ENCODE data around the gene CELF4.

CELF4 gene

DNA sequence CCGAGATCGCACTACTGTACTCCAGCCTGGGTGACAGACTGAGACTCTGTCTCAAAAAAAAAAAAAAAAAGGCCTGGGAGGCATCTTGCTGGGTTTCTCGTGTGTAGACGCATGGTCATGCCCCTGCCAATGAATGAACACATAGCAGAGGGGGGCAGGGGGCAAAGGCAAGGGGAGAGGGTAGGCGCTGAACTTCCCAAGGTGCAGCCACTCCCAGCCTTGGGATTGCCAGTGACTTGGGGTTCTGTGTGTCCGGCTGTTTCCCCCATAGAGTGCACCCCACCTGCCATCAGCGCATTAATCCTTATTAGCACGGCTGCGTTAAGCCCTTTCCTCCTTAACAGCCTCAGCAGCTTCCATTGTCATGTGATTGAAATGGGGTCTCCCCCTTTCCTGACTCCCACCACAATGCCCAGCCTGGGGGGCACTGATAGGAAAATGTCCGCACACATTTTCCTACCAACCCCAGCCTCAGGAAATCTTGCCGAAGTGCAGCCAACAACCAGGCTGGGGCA, 225.8 kb downstream of the CELF4 start:
- no peak for DNase-seq

DNA sequence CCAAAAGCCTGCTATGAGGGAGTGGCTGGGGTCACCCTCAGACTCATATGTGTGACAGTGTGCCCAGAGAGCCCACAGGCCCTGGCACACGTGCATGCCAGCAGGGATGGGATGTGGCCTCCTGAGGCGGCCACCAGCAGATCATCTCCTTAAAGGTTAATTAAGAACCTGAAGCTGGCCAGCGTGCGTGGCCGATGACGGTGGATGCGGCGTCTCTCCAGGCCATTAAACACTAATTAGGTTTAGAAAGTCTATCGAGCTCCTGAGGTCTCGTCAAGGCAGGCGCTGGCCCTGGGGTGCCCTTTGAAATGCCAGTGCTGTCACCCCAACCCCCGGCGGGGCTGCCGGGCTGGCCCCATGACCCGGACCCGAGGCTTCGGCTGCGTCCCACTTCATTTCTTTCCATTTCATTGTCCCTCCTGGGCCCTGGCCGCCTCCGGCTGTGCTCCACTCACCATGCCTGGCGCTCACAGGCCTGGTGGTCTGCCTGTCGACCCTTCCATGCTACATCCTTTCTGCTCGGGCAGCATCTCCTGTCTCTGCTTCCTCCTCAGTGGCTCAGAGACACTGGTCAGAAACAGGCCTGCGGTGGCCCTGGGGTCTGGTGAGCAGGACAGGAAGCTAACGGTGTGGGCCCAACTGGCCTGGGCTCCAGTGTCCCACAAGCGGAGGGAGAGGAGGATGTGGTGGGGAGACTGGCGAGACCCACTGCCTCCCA, 228.9 kb downstream of the CELF4 start:
- DNase-seq: no peak

GRCh38 chr18:37335409-37335736, 230.2 kb downstream of the CELF4 start:
- DNase-seq: no peak

DNA sequence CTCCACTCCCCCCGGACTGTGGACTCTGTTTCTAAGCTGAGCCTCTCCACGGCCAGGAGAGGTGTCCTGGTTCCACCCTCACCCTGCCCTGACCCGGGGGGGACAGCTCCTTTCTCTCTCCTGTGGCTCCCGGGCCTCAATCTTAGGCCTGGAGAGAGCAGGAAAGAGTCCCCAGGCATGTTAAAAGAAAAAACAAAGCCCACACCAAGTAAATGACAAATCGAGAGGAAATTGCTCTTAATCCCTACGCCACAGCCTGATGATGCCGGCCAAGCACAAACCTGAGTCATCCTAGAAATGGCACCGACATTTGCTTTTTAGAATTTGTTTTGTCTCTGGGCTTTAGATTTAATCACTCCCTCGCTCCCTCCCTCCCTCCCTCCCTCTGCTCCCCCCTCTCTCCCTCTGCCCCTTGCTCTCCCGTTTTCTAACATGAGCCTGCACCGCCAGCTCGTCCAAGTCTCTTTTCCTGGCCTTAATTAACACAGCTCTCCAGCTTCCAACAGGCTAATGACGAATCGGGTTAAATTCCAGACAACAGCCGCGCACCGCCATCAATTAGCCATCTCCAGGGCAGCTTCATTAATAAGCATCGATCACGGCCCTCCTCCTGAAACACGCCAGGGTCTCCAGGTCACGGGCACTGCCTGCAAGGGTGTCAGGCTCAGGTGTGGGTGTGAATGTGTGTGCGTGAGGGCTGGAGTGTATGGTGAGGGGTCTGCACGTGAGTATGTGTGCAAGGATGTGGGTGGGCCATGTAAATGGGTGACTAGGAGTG, 230.8 kb downstream of the CELF4 start:
- no peak for DNase-seq

DNA sequence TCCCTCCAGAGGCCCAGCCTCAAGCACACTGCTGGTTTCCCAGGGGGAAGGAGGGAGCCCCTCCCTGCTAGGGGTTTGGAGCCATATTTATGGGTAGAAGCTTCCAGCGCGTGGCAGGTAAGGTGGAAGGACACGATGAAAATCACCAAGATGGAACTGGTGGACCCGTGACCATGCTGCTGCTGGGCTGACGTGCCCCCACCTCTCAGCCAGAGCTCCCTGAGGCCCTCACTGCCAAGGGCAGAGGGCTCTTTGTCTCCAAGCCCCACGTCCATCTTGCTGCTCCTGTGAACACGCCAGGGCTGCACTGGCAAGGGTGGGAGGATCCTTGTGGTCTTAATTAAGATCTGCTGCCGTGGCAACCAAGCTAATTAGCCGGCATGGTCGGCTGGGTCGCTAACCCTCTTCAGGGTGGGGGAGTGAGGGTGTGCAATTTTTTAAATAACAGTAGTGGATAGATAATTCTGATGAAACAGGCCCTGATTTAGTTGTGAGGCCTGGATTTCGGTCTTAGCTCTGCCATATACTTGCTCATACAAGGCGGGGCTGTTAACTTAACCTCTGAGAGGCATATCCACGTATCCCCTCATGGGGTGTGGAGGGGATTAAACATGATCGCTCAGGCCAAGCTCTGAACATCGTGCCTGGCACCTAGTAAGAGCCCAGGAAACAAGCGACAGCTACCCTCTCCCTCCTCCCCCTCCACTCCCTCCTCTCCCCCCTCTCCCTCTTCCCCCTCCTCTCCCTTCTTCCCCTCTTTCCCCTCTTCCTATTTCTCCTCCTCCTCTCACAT, 232.8 kb downstream of the CELF4 start:
- no peak for DNase-seq

GRCh38 chr18:37332219-37332618, 233.4 kb downstream of the CELF4 start:
- DNase-seq: no peak

- no peak for DNase-seq
Measured at GRCh38 chr18:37330173-37330572, 235.4 kb downstream of the CELF4 start.

GRCh38 chr18:37328946-37329719, 236.5 kb downstream of the CELF4 start:
- no peak for DNase-seq

- DNase-seq: no peak
Measured at GRCh38 chr18:37327063-37327577, 238.5 kb downstream of the CELF4 start.

DNA sequence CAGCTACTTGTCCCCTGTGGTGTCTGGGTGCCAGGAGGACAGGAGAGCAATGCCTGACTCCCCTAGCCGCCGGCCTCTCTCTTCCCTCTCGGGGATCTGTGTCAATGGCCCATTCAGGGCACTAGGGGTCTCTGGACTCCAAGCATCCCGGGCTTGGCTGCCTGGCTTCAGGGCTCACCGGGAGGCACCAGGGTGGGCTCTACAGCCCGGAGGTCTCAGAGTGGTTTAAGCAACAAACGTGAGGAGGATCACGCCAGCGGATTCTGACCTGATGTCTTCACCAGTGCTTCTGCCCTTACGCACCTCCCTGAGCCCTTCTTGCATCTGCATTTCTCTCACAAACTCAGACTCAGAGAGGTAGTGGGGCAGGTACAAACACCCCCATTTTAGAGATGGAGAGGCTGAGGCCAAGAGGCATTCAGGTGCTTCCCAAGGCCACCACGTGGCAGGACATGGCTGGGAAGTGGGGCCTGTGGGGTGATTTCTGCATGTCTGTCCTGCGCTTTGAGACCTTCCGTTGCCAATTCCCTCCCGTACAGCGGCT, 243.0 kb downstream of the CELF4 start:
- no peak for DNase-seq

GRCh38 chr18:37321582-37322491, 243.8 kb downstream of the CELF4 start:
- no peak for DNase-seq

- no peak for DNase-seq
Measured at GRCh38 chr18:37320317-37320716, 245.3 kb downstream of the CELF4 start.

DNA sequence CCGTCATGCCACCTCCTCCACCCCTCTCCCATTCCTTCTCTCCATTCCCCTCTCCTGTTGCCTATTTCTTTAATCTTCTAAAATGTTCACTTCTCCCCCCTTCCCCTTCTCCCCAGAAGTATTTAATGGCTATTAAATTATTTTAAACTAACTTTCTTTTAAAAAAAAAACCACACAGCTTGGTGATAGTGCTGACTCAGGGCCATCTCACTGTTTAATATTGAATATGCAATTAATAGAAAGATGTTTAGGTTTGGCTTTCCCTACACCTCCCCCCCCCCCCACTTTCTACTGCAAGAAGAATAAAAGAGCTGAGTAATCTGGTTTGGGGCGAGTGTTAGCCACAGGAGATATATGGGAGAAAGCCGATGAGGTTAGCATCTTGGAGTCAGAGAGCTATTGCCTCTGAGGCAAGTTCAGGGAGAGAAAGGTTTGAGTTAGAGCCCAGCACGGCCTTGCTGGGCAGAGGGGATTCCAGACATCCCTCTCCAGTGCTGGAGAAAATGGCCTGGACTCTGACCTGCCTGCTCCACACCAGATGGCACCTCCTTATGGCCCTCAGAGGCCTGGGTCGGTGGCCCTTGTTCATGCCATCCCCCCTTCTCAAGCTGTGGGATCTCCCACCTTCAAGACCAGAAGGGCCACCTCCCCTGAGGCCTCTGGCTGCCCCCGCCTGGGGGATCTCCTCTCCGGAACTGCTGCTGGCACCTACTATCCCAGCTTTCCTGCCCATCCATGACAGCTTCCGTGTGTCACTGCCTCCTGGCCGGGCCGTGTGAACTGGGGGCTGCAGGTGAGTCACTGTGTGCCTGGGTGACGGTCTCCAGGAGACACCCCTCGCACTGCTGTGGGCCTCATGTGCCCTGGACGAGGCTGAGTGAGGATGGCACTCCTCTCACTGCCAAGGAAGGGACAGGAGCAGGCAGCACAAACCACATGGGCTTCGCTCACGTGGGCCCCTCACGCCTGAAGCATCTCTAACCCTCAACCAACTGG, 246.9 kb downstream of the CELF4 start:
- no peak for DNase-seq

GRCh38 chr18:37317486-37317885, 248.1 kb downstream of the CELF4 start:
- no peak for DNase-seq

GRCh38 chr18:37316468-37316867, 249.1 kb downstream of the CELF4 start:
- DNase-seq: no peak

DNA sequence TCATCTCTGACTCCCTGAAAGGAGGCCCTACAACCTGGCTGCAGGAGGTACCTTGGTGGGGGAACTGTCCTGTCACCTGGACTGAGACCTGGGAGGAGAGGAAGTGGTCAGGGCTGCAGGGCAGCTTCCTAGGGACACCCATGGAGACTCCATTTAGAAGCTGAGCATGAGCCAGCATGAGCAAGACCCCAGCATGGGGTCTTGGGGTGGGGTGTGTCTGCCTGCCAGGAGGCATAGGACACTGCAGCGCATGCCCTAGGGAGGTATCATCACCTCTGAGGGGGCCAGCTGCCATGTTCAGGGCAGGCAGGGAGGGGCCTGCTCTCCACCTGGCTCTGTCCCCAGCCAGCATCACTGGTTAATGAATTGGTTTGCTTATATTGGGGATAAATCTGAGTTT, 249.7 kb downstream of the CELF4 start:
- no peak for DNase-seq

GRCh38 chr18:37314534-37314933, 251.1 kb downstream of the CELF4 start:
- DNase-seq: no peak

DNA sequence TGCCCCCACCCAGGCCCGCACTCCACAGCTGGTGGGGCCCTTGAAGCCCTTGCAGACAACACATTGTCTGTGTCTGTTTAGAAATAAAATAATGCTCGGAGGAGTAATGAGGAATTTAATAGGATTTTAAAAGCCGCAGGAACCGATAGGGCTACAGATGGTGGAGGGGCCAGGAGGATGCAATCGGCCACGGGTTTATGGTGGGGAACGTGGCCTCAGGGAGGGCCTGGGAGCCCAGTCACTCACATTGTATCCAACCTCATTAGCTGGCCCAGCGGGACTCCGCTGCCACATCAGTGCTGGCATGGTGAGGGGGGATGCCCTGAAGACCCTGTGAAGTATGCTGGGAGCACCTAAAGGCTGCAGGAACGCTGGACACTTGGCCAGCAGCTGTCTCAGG, 252.0 kb downstream of the CELF4 start:
- no peak for DNase-seq

GRCh38 chr18:37309861-37310260, 255.7 kb downstream of the CELF4 start:
- DNase-seq: no peak

DNA sequence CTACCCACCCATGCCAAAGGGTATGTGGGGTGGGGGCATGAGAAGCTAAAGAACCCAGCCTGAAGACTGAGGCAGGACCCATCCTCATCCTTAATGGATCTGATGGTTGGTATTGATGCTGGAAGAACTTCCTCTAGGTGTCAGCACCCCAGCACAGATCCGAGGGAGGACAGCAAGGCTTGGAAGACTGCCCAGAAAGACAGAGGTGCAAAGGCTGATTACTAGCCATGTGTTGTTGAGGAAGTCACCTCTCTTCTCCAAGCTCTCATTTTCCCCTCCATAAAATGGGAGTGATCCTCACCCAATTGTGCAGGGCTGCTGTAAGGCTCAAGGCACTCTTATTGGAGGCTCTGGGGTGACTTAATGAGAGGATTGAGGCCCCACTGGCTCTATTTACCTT, 256.5 kb downstream of the CELF4 start:
- DNase-seq: no peak

Measured in T-helper 1 cell (primary cell).